GM12873 (cell line): ENCODE measurements around the gene LRRC45.

ENCODE experiments used
- TF ChIP-seq, protein P1 (sequence below): IDR thresholded peaks from 2 replicates; pipeline ENCODE4 v1.5.1; 2012; ENCODE audit warnings: low read depth, mild to moderate bottlenecking, moderate library complexity, low read length, control low read depth; ENCODE audit not compliant: insufficient read depth; ENCODE audit errors: missing control alignments

LRRC45 gene

GRCh38 chr17:82059272-82060000, 36.3 kb downstream of the LRRC45 start:
- TF ChIP-seq, protein P1, sequence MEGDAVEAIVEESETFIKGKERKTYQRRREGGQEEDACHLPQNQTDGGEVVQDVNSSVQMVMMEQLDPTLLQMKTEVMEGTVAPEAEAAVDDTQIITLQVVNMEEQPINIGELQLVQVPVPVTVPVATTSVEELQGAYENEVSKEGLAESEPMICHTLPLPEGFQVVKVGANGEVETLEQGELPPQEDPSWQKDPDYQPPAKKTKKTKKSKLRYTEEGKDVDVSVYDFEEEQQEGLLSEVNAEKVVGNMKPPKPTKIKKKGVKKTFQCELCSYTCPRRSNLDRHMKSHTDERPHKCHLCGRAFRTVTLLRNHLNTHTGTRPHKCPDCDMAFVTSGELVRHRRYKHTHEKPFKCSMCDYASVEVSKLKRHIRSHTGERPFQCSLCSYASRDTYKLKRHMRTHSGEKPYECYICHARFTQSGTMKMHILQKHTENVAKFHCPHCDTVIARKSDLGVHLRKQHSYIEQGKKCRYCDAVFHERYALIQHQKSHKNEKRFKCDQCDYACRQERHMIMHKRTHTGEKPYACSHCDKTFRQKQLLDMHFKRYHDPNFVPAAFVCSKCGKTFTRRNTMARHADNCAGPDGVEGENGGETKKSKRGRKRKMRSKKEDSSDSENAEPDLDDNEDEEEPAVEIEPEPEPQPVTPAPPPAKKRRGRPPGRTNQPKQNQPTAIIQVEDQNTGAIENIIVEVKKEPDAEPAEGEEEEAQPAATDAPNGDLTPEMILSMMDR = no peak

- TF ChIP-seq, protein P1 = no peak
Observed at GRCh38 chr17:82060001-82060380, 36.9 kb downstream of the LRRC45 start.

- TF ChIP-seq, protein P1 = no peak
Observed at GRCh38 chr17:82060614-82061013, 37.5 kb downstream of the LRRC45 start.

GRCh38 chr17:82061047-82061925, 38.2 kb downstream of the LRRC45 start:
- TF ChIP-seq, protein P1 = no peak

GRCh38 chr17:82062076-82062983, 39.2 kb downstream of the LRRC45 start:
- TF ChIP-seq, protein P1 = no peak

DNA sequence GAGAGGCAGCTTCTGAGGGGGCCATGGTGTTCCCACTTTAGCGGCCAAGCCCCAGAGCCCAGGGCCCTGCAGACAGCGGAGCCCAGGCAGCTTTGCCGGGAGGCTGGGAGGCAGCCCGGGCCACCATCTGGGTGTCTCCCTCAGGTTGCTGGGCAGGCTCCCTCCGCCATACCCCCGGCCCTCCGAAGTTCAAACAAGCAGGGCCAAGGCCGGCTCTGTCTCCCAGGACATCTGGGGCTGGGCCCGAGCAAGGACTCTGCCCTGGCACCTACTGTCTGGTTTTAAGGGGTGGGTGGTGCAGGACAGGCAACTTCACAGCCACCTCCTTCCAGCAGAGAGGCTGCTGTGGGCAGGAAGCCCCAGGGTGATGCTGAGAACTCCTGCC, 39.9 kb downstream of the LRRC45 start:
- TF ChIP-seq, protein P1 = no peak
